ENCODE measurements around the gene NTSR1. TPM values are rescaled to one million over a fixed set of nuclear protein-coding genes. Genes with fewer than 3 reads are reported as not detected.
A peak's percentile ranks its signal among the peaks of the same experiment; 100 is the strongest.

Gene NTSR1
- total and polyA plus RNA-seq, 2 of the 13 experiments (the other 11 are each of a cell fraction or from before 2014, with no cell fraction given) = 0.09 to 0.12 TPM

GRCh38 chr20:62665826-62666735 lies 42.6 kb upstream of the NTSR1 start (continued):
- TF ChIP-seq THRA (CRISPR knock-in tag; IDR thresholded peaks at IDR 0.05; ENCODE audit: borderline replicate concordance) (no peak), SOX5 (CRISPR knock-in tag; IDR thresholded peaks at IDR 0.05; ENCODE audit: borderline replicate concordance) (no peak), ZNF513 (CRISPR knock-in tag; conservative IDR thresholded peaks at IDR 0.05) (no peak), MAFF (IDR thresholded peaks at IDR 0.05; ENCODE audit: low read depth, low read length) (no peak), NRL (CRISPR knock-in tag; IDR thresholded peaks at IDR 0.05; ENCODE audit: borderline replicate concordance) (peak; percentile 66; the same call in 1 of the 2 replicates), ZNF891 (CRISPR knock-in tag; IDR thresholded peaks at IDR 0.05) (peak; percentile 45; the same call in 1 of the 2 replicates), MTA1 (CRISPR knock-in tag; IDR thresholded peaks at IDR 0.05; ENCODE audit: borderline replicate concordance) (no peak), ARID5B (CRISPR knock-in tag; IDR thresholded peaks at IDR 0.05) (no peak), DPF2 (CRISPR knock-in tag; IDR thresholded peaks at IDR 0.05; ENCODE audit: borderline replicate concordance, low read depth) (0 out of 2 replicates have a peak, but pooled peaks have one; percentile 6), ZC3H4 (CRISPR knock-in tag; IDR thresholded peaks at IDR 0.05; ENCODE audit: borderline replicate concordance) (peak; percentile 57; the same call in 1 of the 2 replicates), KLF6 (CRISPR knock-in tag; IDR thresholded peaks at IDR 0.05) (no peak), AGO2 (optimal IDR thresholded peaks at IDR 0.05; ENCODE audit: low read depth, low read length) (peak; percentile 92), MEIS2 (CRISPR knock-in tag; IDR thresholded peaks at IDR 0.05) (no peak), ZNF121 (CRISPR knock-in tag; IDR thresholded peaks at IDR 0.05) (no peak), NFKBIZ (CRISPR knock-in tag; IDR thresholded peaks at IDR 0.05) (no peak), HNRNPL (IDR thresholded peaks at IDR 0.05; ENCODE audit: low read depth, low read length) (peak; percentile 100), SRSF1 (optimal IDR thresholded peaks at IDR 0.05; ENCODE audit: low read depth, low read length) (peak; percentile 96), CCDC6 (CRISPR knock-in tag; IDR thresholded peaks at IDR 0.05) (no peak), ZNF253 (CRISPR knock-in tag; IDR thresholded peaks at IDR 0.05; ENCODE audit: borderline replicate concordance) (no peak), ZNF770 (CRISPR knock-in tag; IDR thresholded peaks at IDR 0.05) (no peak), MXD4 (CRISPR knock-in tag; IDR thresholded peaks at IDR 0.05) (no peak)
